ENCODE measurements around the gene TRIM43B. TPM values are rescaled to one million over a fixed set of nuclear protein-coding genes. Genes with fewer than 3 reads are reported as not detected.
"Not testable (repeated sequence)": the region's sequence is repeated elsewhere in the genome, so short reads cannot be mapped to it uniquely, and the experiment has no call there.

The TRIM43B gene
- total RNA-seq, 2 donors from 2014 or later: not detected

DNA sequence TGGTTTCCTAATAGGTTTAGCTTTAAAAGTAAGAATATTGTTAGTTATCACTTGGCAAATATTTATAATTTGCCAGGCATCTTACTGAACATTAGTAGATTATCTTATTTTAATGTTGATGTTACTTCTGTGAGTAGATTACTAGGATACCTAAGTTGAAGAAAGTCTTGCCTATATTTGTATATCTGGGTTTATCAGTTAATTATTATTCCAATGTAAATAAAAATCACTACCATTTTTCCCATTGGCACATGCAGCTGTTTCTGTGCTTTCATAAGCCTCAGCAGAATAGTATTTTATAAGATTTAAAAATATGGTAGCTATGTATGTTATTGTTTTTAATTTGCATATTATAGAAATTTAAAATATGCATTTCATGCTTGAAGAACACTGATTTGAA, 16.3 kb upstream of the TRIM43B start:
- no peaks in the 10 kb centered on the region for H3K27me3 ChIP-seq (ENCODE audit: control insufficient read depth, insufficient read depth, low read length, poor library complexity, severe bottlenecking)
- Mint-ChIP-seq H3K27ac (no peak overlapping the region), H3K9me3 (no peaks in the 10 kb centered on the region), H3K4me1 (no peaks in the 10 kb centered on the region), H3K27me3 (ENCODE audit: insufficient read depth) (no peaks in the 10 kb centered on the region), H3K4me3 (no peak overlapping the region), H3K36me3 (ENCODE audit: low read depth) (no peaks in the 10 kb centered on the region)
- H3K9ac ChIP-seq (ENCODE audit: extremely low read depth, low read length, poor library complexity, severe bottlenecking): no peak overlapping the region
- TF ChIP-seq CTCF (conservative IDR thresholded peaks at IDR 0.05): no peak
- no peak for DNase-seq
- H3K36me3 ChIP-seq (ENCODE audit: control insufficient read depth, insufficient read depth, low read length): no peaks in the 10 kb centered on the region
- no peaks in the 10 kb centered on the region for H3K4me1 ChIP-seq (ENCODE audit: control insufficient read depth, insufficient read depth, low read length)
- H3K4me3 ChIP-seq (ENCODE audit: low read length): no peak overlapping the region
- no peaks in the 10 kb centered on the region for H3K9me3 ChIP-seq (ENCODE audit: control insufficient read depth, low read length)
- H3K27ac ChIP-seq (ENCODE audit: low read depth, low read length): no peak overlapping the region

DNA sequence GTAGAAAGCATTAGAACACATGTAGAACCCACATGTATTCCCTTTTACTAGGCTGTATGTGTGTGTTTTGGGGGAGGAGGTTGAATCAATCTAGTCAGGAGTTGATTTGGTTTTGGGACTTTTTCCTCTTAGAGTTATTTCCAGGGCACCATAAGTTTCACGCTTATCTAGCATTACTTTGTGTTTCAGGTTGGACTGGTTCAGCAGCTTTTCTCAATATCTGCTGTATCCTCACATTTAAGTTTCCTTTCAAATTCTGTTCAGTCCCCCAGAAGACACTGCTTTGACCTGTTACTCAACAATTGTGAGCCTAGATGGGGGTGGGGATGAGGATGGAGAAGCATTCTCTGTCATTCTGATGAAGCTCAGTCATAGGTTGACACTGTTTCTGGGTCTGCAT, 7.5 kb upstream of the TRIM43B start:
- H3K4me3 Mint-ChIP-seq, H3K27ac Mint-ChIP-seq: not testable (repeated sequence)
- 88% methylated on average over 1 of the region's 1 CpG; no CpG with 5 or more reads in 1 of the 2 experiments for WGBS, 2 experiments (ENCODE audit: insufficient coverage in 1 of 2, insufficient read length in 1 of 2)

GRCh38 chr2:95475025-95475424, 9.5 kb downstream of the TRIM43B start:
- H3K4me3 ChIP-seq (ENCODE audit: low read length); H3K4me1 ChIP-seq (ENCODE audit: control insufficient read depth, insufficient read depth, low read length); H3K4me3 Mint-ChIP-seq; H3K9me3 Mint-ChIP-seq; H3K9ac ChIP-seq (ENCODE audit: extremely low read depth, low read length, poor library complexity, severe bottlenecking); H3K27ac ChIP-seq (ENCODE audit: low read depth, low read length); DNase-seq; H3K27me3 ChIP-seq (ENCODE audit: control insufficient read depth, insufficient read depth, low read length, poor library complexity, severe bottlenecking); H3K4me1 Mint-ChIP-seq; H3K36me3 ChIP-seq (ENCODE audit: control insufficient read depth, insufficient read depth, low read length); H3K9me3 ChIP-seq (ENCODE audit: control insufficient read depth, low read length); H3K36me3 Mint-ChIP-seq (ENCODE audit: low read depth); H3K27me3 Mint-ChIP-seq (ENCODE audit: insufficient read depth); H3K27ac Mint-ChIP-seq: not testable (repeated sequence)
- WGBS, 2 experiments (ENCODE audit: insufficient coverage in 1 of 2, insufficient read length in 1 of 2): no CpG with 5 or more reads among the region's 3 CpGs

More for the DNA sequence above, 7.5 kb upstream of the TRIM43B start:
- not testable (repeated sequence) for H3K27me3 ChIP-seq (ENCODE audit: control insufficient read depth, insufficient read depth, low read length, poor library complexity, severe bottlenecking); DNase-seq; H3K9me3 ChIP-seq (ENCODE audit: control insufficient read depth, low read length); H3K36me3 Mint-ChIP-seq (ENCODE audit: low read depth); H3K27ac ChIP-seq (ENCODE audit: low read depth, low read length); H3K4me3 ChIP-seq (ENCODE audit: low read length); H3K9ac ChIP-seq (ENCODE audit: extremely low read depth, low read length, poor library complexity, severe bottlenecking); H3K4me1 ChIP-seq (ENCODE audit: control insufficient read depth, insufficient read depth, low read length); H3K36me3 ChIP-seq (ENCODE audit: control insufficient read depth, insufficient read depth, low read length); H3K27me3 Mint-ChIP-seq (ENCODE audit: insufficient read depth); H3K4me1 Mint-ChIP-seq; H3K9me3 Mint-ChIP-seq

GRCh38 chr2:95467984-95468383, 16.6 kb downstream of the TRIM43B start:
- H3K36me3 Mint-ChIP-seq (ENCODE audit: low read depth); H3K4me3 Mint-ChIP-seq; H3K27ac ChIP-seq (ENCODE audit: low read depth, low read length); H3K4me1 ChIP-seq (ENCODE audit: control insufficient read depth, insufficient read depth, low read length); H3K4me1 Mint-ChIP-seq; DNase-seq; H3K9me3 Mint-ChIP-seq; H3K36me3 ChIP-seq (ENCODE audit: control insufficient read depth, insufficient read depth, low read length); H3K27me3 ChIP-seq (ENCODE audit: control insufficient read depth, insufficient read depth, low read length, poor library complexity, severe bottlenecking); H3K4me3 ChIP-seq (ENCODE audit: low read length); H3K9me3 ChIP-seq (ENCODE audit: control insufficient read depth, low read length); H3K27ac Mint-ChIP-seq; H3K9ac ChIP-seq (ENCODE audit: extremely low read depth, low read length, poor library complexity, severe bottlenecking); H3K27me3 Mint-ChIP-seq (ENCODE audit: insufficient read depth): not testable (repeated sequence)
- WGBS, 2 experiments (ENCODE audit: insufficient coverage in 1 of 2, insufficient read length in 1 of 2): no CpG with 5 or more reads among the region's 3 CpGs

- not testable (repeated sequence) for H3K27ac Mint-ChIP-seq; H3K9me3 Mint-ChIP-seq; H3K27ac ChIP-seq (ENCODE audit: low read depth, low read length); H3K4me3 ChIP-seq (ENCODE audit: low read length); H3K4me1 ChIP-seq (ENCODE audit: control insufficient read depth, insufficient read depth, low read length); H3K27me3 Mint-ChIP-seq (ENCODE audit: insufficient read depth); DNase-seq; H3K36me3 Mint-ChIP-seq (ENCODE audit: low read depth); H3K27me3 ChIP-seq (ENCODE audit: control insufficient read depth, insufficient read depth, low read length, poor library complexity, severe bottlenecking); H3K36me3 ChIP-seq (ENCODE audit: control insufficient read depth, insufficient read depth, low read length); H3K9me3 ChIP-seq (ENCODE audit: control insufficient read depth, low read length); H3K4me3 Mint-ChIP-seq; H3K4me1 Mint-ChIP-seq; H3K9ac ChIP-seq (ENCODE audit: extremely low read depth, low read length, poor library complexity, severe bottlenecking)
- no CpG with 5 or more reads among the region's 2 CpGs for WGBS, 2 experiments (ENCODE audit: insufficient coverage in 1 of 2, insufficient read length in 1 of 2)
These were observed 18.0 kb downstream of the TRIM43B start for GRCh38 chr2:95466572-95466971.

DNA sequence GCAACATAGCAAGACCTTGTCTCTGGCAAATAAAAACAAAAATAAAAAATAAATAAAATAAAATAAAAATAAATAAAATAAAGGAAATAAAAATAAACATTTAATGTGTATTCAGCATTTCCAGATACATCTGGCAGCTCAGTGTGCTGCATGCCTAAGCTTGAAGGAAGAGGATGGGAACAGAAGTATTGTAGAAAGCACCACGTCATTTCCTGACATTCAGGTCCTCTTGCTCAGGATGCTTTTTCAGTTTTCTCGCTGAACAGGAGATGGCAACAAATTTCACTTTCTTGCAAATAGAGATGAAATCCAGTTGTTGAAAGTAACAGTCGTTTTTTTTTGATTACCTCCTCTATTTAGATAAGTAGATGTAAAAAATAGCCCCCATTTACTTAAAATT, 21.3 kb downstream of the TRIM43B start:
- not testable (repeated sequence) for H3K9me3 ChIP-seq (ENCODE audit: control insufficient read depth, low read length); H3K9ac ChIP-seq (ENCODE audit: extremely low read depth, low read length, poor library complexity, severe bottlenecking); H3K9me3 Mint-ChIP-seq; H3K27me3 ChIP-seq (ENCODE audit: control insufficient read depth, insufficient read depth, low read length, poor library complexity, severe bottlenecking); H3K4me3 ChIP-seq (ENCODE audit: low read length); H3K27ac ChIP-seq (ENCODE audit: low read depth, low read length); H3K4me1 Mint-ChIP-seq; H3K4me3 Mint-ChIP-seq; DNase-seq; H3K36me3 ChIP-seq (ENCODE audit: control insufficient read depth, insufficient read depth, low read length); H3K4me1 ChIP-seq (ENCODE audit: control insufficient read depth, insufficient read depth, low read length); H3K27me3 Mint-ChIP-seq (ENCODE audit: insufficient read depth); H3K27ac Mint-ChIP-seq; H3K36me3 Mint-ChIP-seq (ENCODE audit: low read depth)
- WGBS, 2 experiments (ENCODE audit: insufficient coverage in 1 of 2, insufficient read length in 1 of 2): no CpG with 5 or more reads among the region's 3 CpGs

DNA sequence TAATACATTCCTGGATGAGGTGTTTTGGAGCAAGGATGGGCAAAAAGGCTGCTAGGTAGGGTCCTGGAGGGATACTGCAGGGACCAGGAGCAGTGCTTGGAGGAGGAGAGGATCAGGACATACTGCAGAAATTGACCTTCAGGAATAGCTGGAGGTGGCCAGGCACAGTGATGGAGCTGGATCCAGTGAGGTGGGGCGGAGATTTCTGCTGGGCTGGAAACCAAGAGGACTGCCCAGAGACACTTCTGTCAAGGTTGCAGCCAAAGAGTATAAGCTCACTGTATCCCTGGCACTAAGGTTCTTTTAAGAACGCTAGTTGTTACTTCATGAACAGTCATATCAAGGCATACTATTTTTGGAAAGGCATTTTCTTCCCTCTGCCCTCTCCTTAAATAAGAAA, 39.2 kb downstream of the TRIM43B start:
- not testable (repeated sequence) for H3K9me3 Mint-ChIP-seq; H3K27ac Mint-ChIP-seq; H3K27ac ChIP-seq (ENCODE audit: low read depth, low read length); DNase-seq; H3K36me3 Mint-ChIP-seq (ENCODE audit: low read depth); H3K36me3 ChIP-seq (ENCODE audit: control insufficient read depth, insufficient read depth, low read length); H3K4me1 Mint-ChIP-seq; H3K9ac ChIP-seq (ENCODE audit: extremely low read depth, low read length, poor library complexity, severe bottlenecking); H3K27me3 Mint-ChIP-seq (ENCODE audit: insufficient read depth); H3K4me3 Mint-ChIP-seq; H3K9me3 ChIP-seq (ENCODE audit: control insufficient read depth, low read length); H3K4me1 ChIP-seq (ENCODE audit: control insufficient read depth, insufficient read depth, low read length); H3K27me3 ChIP-seq (ENCODE audit: control insufficient read depth, insufficient read depth, low read length, poor library complexity, severe bottlenecking); H3K4me3 ChIP-seq (ENCODE audit: low read length)
- no CpG with 5 or more reads among the region's 2 CpGs for WGBS, 2 experiments (ENCODE audit: insufficient coverage in 1 of 2, insufficient read length in 1 of 2)

Measured in endodermal cell (in vitro differentiated cells).